Iris pigment epithelial cell (primary cell): ENCODE results near the gene KRT82.

Experiments
- DNase-seq: peaks from one replicate; pipeline ENCODE4 v3.0.0-alpha.2; 2011; ENCODE audit warnings: low read depth

KRT82 gene

DNA sequence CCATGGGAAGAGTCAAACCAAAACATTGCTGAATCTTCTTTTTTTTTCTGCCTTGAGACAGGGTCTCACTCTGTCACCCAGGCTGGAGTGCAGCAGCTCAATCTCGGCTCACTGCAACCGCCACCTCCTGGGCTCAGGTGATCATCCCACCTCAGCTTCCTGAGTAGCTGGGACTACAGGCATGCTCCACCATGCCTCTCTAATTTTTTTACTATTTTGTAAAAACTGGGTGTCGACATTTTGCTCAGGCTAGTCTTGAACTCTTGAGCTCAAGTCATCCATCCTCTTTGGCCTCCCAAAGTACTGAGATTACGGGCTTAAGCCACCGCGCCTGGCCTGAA lies 29.5 kb upstream of the KRT82 start:
- DNase-seq, result no peak

- no peak for DNase-seq
Observed at GRCh38 chr12:52434760-52435530, 28.8 kb upstream of the KRT82 start.

DNA sequence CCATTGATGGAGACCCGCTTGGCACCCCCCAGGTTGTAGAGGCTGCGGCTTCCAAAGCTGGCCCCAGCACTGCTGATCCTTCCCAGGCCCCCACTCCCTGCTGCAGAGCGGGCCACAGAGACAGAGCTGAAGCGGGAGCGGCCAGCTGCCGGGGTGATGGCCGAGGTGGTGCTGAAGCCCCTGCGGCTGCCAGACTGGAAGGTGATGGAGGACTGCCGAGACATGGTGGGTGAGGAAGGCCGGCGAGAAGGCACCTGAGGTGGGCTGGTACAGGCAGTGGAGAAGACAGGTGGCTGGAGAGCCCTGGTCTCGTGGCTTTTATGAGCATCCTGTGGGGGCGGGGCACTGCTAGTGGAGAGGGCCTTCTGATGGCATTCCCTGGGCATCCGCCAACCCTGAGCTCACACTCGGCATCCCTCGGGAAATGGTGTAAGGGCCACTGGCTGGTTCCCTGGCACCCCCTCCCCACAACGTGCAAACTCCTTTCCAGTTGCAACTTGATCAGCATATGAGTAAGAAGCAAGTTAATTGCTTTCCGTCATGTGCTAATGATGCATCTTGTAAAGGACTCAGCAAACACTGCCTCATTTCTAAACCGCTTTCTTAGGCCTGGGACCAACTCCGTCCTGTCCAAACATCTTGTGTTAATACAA lies 28.1 kb upstream of the KRT82 start, which contains the start of gene KRT75:
Gene KRT75 (minus strand): TSS at position 291 of the 653 bp plus-strand sequence. CDS start 67 bp downstream, at position 224.
- DNase-seq, result no peak

GRCh38 chr12:52433501-52434080 lies 27.5 kb upstream of the KRT82 start:
- DNase-seq, result no peak

- no peak for DNase-seq
Observed at GRCh38 chr12:52432559-52433207, 26.5 kb upstream of the KRT82 start.

- DNase-seq, result no peak
Observed at GRCh38 chr12:52428121-52428520, 22.0 kb upstream of the KRT82 start.

DNA sequence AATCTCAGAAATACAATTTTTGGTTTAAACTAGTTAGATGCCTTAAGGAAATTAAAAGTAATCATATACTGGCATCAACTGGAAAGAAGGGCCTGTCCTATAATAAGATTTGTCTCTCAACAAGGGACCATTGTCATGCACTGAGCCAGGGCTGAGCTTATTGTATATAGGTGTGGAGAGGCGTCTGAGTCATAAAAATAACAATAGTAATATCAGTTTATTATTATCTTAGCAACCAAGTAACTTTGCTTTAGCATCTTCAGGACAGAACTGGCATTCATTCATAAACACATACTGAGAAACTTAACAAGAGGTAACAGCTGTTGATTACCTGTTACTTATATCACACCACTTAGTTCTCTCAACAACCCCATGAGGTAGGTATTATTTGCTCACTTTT lies 20.9 kb upstream of the KRT82 start:
- DNase-seq, result no peak

- DNase-seq, result no peak
Observed at GRCh38 chr12:52426034-52426433, 19.9 kb upstream of the KRT82 start.

DNA sequence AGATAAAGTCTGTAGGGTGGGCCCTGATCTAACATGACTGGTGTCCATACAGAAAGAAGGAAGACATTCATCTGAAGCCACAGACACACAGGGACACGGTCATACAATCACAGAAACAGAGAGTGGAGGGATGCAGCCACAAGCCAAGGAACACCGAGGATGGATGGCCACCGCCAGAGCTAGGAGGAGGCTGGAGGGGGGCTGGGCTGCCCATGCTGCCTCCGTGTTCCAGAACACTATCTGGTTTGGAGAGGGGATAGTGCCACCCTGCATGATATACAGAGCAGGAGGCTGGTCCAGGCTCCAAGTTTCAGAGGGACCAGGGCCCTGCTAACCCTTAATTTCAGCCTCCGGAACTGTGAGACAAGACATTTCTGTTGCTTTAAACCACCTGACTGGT lies 19.3 kb upstream of the KRT82 start:
- no peak for DNase-seq

- DNase-seq, result no peak
Observed at GRCh38 chr12:52423661-52424500, 17.7 kb upstream of the KRT82 start.

- DNase-seq, result no peak
Observed at GRCh38 chr12:52423035-52423434, 16.9 kb upstream of the KRT82 start.

GRCh38 chr12:52419656-52420055 lies 13.5 kb upstream of the KRT82 start:
- peak; percentile 11 for DNase-seq

DNA sequence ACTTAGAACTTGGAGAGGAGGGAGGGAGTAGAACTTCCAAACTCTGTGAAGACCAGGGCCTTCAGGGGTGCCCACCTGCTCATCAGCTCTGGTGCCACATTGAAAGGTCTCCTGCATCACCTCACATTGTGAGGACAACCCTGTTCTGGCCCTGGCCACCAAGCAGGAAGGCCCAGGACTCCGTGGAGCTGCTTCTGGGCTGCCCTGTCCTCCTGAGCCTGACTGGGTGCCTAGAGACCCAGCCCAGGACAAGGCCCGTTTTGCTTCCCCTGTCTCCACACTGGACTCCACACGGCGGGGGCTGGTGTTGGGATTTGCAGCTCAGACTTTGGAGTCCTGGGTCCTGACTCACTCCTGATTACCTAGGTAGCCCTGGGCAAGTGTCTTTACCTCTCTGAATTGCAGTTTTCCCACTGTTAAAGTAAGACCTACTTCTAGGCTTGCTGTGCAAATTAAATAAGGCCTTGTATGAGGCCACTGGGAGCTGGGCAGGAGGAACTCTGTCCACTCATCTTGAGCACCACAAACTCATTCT lies 12.5 kb upstream of the KRT82 start:
- no peak for DNase-seq

- DNase-seq, result no peak
Observed at GRCh38 chr12:52417740-52418139, 11.6 kb upstream of the KRT82 start.

GRCh38 chr12:52416795-52417194 lies 10.7 kb upstream of the KRT82 start:
- DNase-seq, result no peak

DNA sequence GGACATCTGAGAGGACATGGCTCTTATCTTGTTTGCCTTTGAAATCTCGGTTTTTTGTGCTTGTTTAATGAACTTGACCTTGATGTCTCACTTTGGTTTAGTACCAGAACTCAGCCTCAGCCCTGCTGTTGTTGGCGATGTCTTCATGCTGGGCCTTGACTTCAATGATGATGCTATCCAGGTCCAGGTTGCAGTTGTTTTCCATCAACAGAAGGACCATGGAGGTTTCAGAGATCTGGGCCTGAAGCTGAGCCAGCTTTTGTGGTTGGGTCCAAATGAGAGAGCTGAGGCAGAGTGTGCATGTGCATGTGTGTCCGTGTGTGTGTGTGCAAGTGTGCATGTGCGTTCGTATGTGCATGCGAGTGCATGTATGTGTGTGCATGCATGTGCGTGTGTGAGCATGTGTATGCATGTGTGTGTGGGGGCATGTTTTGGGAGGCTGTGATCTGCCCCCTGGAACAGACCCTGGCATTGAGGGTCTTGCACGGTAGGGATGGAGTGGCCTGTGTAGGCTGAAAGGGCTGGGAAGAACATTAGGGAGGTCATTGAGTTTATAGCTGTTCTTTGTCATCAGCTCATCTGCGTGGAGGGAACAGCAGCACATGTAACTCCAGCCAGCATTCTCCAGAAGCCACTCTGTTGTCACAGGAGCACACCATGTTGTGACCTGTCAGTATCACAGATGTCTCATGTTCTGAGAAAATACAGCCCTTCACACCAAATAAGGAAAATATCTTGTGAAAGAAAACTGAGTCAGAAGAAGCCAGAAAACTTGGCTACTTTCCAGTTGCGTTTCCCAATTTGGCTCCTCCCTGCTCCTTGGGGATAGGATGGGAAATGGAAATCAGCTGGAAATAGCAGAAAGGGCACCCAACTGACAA lies 10.0 kb upstream of the KRT82 start:
- DNase-seq, result peak; percentile 72

DNA sequence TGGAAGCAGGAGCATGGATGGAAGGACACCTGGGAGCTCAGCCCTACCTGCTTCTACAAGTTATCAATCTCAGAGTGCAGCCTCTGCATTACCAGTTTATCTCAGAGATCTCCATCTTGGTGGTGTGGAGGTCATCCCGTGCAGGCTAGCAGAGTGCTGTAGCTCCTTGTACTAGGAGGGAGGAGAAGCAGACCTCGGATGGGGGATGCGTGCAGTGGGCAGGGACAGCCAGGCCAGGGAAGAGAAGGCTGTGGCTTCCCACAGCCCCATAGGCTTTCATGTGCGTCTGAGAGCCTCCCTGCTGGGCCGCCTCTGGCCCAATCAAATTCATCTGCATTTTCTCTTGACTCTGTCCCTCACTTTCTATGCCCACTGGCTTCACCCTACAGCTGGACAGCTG lies 8.8 kb upstream of the KRT82 start:
- DNase-seq, result no peak

- no peak for DNase-seq
Observed at GRCh38 chr12:52413782-52414345, 7.7 kb upstream of the KRT82 start.

DNA sequence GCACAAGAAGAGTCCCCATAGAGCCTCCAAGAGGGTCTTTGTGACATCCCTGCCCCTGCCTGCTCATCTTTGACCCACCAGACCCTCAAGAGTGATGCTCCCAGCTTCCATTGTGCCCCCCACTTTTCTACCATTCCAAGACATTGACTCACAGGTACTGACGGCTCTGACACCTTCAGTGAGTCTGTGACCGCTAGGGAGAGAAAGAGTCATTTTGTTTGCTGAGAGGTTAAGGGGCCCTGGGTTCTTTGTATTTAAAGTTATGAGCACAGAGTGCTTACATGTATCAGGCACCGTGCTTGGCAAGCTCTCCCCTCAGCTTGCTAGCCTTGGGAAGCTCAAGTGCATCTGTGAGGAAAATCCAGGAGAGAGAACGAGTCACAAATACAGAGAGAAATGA lies 7.1 kb upstream of the KRT82 start:
- no peak for DNase-seq

GRCh38 chr12:52411815-52412214 lies 5.7 kb upstream of the KRT82 start:
- no peak for DNase-seq
